GM21526 (cell line): ENCODE measurements around the gene PRSS56.
"Not testable (repeated sequence)": the region's sequence is repeated elsewhere in the genome, so short reads cannot be mapped to it uniquely, and the experiment has no call there.

ENCODE experiments used
- ATAC-seq: cut with Tn5 transposase; IDR thresholded peaks from one replicate; pipeline ENCODE4 v1.9.1; 2021; ENCODE audit warnings: moderate library complexity; ENCODE audit not compliant: unreplicated experiment, low FRiP score

Gene PRSS56

GRCh38 chr2:232563580-232563979 lies 43.4 kb downstream of the PRSS56 start:
- no peak for ATAC-seq

GRCh38 chr2:232567721-232568120 lies 47.5 kb downstream of the PRSS56 start:
- no peak for ATAC-seq

- no peak for ATAC-seq
Observed at GRCh38 chr2:232568161-232568560, 48.0 kb downstream of the PRSS56 start.

- no peak for ATAC-seq
Observed at GRCh38 chr2:232569541-232569940, 49.4 kb downstream of the PRSS56 start.

GRCh38 chr2:232570481-232570880 lies 50.3 kb downstream of the PRSS56 start:
- not testable (repeated sequence) for ATAC-seq

GRCh38 chr2:232571026-232571474 lies 50.9 kb downstream of the PRSS56 start:
- no peak for ATAC-seq

GRCh38 chr2:232573042-232573441 lies 52.9 kb downstream of the PRSS56 start:
- no peak for ATAC-seq

- ATAC-seq: no peak
Observed at GRCh38 chr2:232573771-232574435, 53.7 kb downstream of the PRSS56 start.

GRCh38 chr2:232574674-232575403 lies 54.7 kb downstream of the PRSS56 start:
- no peak for ATAC-seq
